Mucosa of descending colon (tissue), 3 donors: ENCODE measurements around the gene ANTXR1. TPM values are rescaled to one million over a fixed set of nuclear protein-coding genes. Genes with fewer than 3 reads are reported as not detected.

ENCODE experiments used
- ATAC-seq: fragments of 200-7000 bp; cut with Tn5 transposase; one replicate; pipeline ENCODE4 v1.9.1; 2020; ENCODE audit warnings: mild to moderate bottlenecking, moderate library complexity
- DNase-seq, 3 donors: peaks; one replicate each; pipeline ENCODE4 v3.0.0-alpha.2; 2020
- H3K36me3 ChIP-seq: fragments of 200-600 bp; one replicate; pipeline ENCODE4 v1.8.0; 2021; ENCODE audit warnings: low read depth, mild to moderate bottlenecking
- H3K4me1 ChIP-seq: fragments of 200-600 bp; one replicate; pipeline ENCODE4 v1.8.0; 2021; ENCODE audit warnings: low read depth, mild to moderate bottlenecking
- H3K4me3 ChIP-seq: fragments of 200-600 bp; one replicate; pipeline ENCODE4 v1.8.0; 2021; ENCODE audit warnings: mild to moderate bottlenecking
- H3K9me3 ChIP-seq: fragments of 200-600 bp; one replicate; pipeline ENCODE4 v1.8.0; 2021; ENCODE audit warnings: mild to moderate bottlenecking
- intact Hi-C, 2 donors: fragments of 100-400 bp; cut with DNase I in 1 of 2; cut with micrococcal nuclease in 1 of 2; formaldehyde crosslinking; loops; one replicate each; pipeline versions ENCODE4 v1.11.0 to v1.11.1; 2022; cut with DNase I, micrococcal nuclease
- total RNA-seq, 3 donors: library from RNA; stranded (reverse); fragmentation: NEBNext Ultra II Directional in 2 of 3; extraction: Animal tissue kit (Norgen Biotek cat#: 25700) in 2 of 3; gene quantifications; one replicate each; pipeline versions ENCODE4 v1.2.1 to v1.2.4, GENCODE V29; 2021 to 2023
- TF ChIP-seq, protein P1 (sequence below): fragments of 200-600 bp; IDR thresholded peaks from one replicate; pipeline ENCODE4 v1.8.0; 2022; ENCODE audit warnings: antibody characterized with exemption, mild to moderate bottlenecking
- donor health status: DM: no; HTN: no; CAD: no; lungs with moderate emphysema.
- donor health status: DM: no; HTN: no; CAD: no.
- donor health status: DM: no; HTN: yes; CAD: no.

The ANTXR1 gene
- total RNA-seq, 3 donors from 2014 or later = 10.7 to 77.7 (median 18.6) TPM

- peak in 1 of 3 donors; percentile 22 for DNase-seq
- H3K4me3 ChIP-seq = no peak overlapping the region
- ATAC-seq = peak; percentile 31
- intact Hi-C loops = no loop called here
- TF ChIP-seq, protein P1, sequence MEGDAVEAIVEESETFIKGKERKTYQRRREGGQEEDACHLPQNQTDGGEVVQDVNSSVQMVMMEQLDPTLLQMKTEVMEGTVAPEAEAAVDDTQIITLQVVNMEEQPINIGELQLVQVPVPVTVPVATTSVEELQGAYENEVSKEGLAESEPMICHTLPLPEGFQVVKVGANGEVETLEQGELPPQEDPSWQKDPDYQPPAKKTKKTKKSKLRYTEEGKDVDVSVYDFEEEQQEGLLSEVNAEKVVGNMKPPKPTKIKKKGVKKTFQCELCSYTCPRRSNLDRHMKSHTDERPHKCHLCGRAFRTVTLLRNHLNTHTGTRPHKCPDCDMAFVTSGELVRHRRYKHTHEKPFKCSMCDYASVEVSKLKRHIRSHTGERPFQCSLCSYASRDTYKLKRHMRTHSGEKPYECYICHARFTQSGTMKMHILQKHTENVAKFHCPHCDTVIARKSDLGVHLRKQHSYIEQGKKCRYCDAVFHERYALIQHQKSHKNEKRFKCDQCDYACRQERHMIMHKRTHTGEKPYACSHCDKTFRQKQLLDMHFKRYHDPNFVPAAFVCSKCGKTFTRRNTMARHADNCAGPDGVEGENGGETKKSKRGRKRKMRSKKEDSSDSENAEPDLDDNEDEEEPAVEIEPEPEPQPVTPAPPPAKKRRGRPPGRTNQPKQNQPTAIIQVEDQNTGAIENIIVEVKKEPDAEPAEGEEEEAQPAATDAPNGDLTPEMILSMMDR = no peak
- no peaks in the 10 kb centered on the region for H3K4me1 ChIP-seq
- H3K36me3 ChIP-seq = no peaks in the 10 kb centered on the region
- H3K9me3 ChIP-seq = no peaks in the 10 kb centered on the region
These were observed 260.0 kb downstream of the ANTXR1 start for GRCh38 chr2:69272803-69273471.

DNA sequence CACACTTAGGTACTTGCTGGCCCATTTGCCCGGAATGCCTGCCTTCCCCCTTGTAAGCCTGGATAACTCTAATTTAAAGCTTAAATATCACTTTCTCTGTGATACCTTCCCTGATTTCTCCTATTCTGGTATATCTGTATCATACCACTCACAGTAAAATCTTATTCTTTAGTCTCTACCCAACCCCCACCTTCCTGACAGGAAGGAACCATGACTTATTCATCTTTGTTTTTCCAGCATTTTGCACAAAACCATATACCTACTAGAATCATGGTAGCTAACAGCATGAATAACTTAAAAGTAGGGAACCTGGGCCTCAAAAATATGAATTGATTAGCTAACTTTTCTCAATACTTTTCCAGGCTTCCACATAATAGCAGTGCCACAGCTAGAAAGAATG, 262.5 kb downstream of the ANTXR1 start:
- H3K4me3 ChIP-seq = no peak overlapping the region
- no peaks in the 10 kb centered on the region for H3K4me1 ChIP-seq
- no peaks in the 10 kb centered on the region for H3K36me3 ChIP-seq
- no peaks in the 10 kb centered on the region for H3K9me3 ChIP-seq
- ATAC-seq (no peak), DNase-seq (no peak)
- intact Hi-C loops = no loop called here
- TF ChIP-seq, protein P1 = no peak

- no peak for ATAC-seq
- no peak for DNase-seq
- no peaks in the 10 kb centered on the region for H3K9me3 ChIP-seq
- H3K36me3 ChIP-seq = no peaks in the 10 kb centered on the region
- intact Hi-C loops = no loop called here
- no peaks in the 10 kb centered on the region for H3K4me1 ChIP-seq
- TF ChIP-seq, protein P1 = no peak
- no peak overlapping the region for H3K4me3 ChIP-seq
These were observed 265.4 kb downstream of the ANTXR1 start for GRCh38 chr2:69278366-69278765.

- intact Hi-C loops = no loop called here
- DNase-seq (no peak), ATAC-seq (no peak)
- TF ChIP-seq, protein P1 = no peak
- Histone ChIP-seq H3K4me3 (no peak overlapping the region), H3K9me3 (no peaks in the 10 kb centered on the region), H3K4me1 (no peaks in the 10 kb centered on the region), H3K36me3 (no peaks in the 10 kb centered on the region)
These were observed 266.2 kb downstream of the ANTXR1 start for GRCh38 chr2:69279211-69279610.

DNA sequence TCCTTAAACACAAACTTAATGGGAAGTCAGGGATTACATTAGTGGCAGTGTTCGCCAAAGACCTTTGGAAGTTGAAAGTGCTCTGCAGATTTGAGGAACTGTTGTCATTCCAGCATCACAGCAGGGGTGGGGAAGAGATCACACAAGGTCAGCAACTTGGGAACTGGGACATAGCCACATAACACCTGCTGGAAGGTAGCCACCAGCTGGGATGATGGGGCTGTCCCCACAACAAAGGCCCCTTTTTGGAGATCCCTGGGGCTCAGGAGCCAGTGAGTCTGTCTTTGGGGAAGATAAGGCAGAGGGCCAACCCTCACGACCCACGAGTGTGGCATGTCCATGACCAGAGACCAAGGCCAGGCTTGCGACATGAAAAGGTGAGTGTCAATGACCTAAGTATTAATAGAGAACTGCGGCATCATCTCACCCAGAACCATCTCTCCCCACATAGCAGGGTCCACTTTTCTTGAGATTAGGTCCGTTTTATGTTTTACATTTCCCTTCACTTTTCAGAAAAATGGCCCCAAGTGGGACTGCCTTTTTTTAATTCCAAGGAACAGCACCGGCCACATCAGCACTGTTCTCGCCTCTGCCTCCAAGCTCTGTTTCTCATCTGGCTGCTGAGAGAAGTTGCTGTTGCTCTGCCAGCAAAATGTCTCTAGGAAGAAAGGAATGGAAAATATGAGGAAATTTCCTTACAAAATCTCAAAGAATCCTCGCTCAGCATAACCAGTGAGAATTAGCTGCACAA, 267.1 kb downstream of the ANTXR1 start:
- intact Hi-C loops = no loop called here
- TF ChIP-seq, protein P1 = no peak
- Histone ChIP-seq H3K9me3 (no peaks in the 10 kb centered on the region), H3K4me1 (no peaks in the 10 kb centered on the region), H3K36me3 (no peaks in the 10 kb centered on the region), H3K4me3 (no peak overlapping the region)
- ATAC-seq = no peak
- no peak for DNase-seq
